ENCODE results near the gene TBPL1.

Gene TBPL1

DNA sequence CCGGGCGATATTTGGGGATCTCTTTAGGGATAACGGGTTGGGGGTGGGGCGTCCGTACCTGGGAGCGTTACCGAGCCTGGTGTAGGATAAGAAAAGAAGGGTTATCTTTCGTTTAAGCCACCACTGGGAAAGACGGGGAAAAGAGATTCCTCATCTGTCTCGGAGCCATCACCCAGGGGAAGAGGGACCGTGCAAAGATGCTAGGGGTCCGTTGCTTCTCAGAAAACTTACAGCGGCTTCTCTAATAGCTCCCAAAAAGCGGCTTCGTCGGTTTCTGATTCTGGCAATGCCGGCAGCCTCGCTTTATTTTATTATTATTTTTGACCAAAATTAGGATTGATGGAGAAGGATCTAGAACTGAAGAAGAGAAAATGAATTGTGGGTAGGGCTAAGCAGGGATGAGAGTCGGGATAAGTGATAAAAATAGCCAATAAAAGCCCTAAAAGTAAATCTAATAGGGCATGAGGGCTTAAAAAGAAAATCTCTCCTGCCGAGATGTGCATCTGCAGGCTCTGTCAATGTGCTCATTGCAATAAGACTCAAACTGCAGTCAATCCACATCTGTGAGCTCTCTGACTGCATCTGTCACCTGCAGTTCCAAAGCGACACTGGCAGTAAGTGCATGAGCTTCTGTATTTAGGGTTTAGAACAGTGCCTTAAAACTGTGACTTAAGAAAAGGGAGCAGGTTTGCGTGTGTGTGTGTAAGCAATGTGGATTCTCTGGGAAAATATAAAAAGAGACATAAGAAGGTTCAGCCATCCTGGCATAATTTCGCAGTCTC is 801 bp downstream of the TBPL1 start:
- peak overlapping the region; percentile 83 for H3K4me3 ChIP-seq (ENCODE audit: low read depth, low read length)
- TF ChIP-seq, protein P1, sequence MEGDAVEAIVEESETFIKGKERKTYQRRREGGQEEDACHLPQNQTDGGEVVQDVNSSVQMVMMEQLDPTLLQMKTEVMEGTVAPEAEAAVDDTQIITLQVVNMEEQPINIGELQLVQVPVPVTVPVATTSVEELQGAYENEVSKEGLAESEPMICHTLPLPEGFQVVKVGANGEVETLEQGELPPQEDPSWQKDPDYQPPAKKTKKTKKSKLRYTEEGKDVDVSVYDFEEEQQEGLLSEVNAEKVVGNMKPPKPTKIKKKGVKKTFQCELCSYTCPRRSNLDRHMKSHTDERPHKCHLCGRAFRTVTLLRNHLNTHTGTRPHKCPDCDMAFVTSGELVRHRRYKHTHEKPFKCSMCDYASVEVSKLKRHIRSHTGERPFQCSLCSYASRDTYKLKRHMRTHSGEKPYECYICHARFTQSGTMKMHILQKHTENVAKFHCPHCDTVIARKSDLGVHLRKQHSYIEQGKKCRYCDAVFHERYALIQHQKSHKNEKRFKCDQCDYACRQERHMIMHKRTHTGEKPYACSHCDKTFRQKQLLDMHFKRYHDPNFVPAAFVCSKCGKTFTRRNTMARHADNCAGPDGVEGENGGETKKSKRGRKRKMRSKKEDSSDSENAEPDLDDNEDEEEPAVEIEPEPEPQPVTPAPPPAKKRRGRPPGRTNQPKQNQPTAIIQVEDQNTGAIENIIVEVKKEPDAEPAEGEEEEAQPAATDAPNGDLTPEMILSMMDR (IDR thresholded peaks at IDR 0.05; ENCODE audit: control insufficient read depth, extremely low read depth, insufficient read depth) = no peak
- no peak for DNase-seq (ENCODE audit: low read depth)

DNA sequence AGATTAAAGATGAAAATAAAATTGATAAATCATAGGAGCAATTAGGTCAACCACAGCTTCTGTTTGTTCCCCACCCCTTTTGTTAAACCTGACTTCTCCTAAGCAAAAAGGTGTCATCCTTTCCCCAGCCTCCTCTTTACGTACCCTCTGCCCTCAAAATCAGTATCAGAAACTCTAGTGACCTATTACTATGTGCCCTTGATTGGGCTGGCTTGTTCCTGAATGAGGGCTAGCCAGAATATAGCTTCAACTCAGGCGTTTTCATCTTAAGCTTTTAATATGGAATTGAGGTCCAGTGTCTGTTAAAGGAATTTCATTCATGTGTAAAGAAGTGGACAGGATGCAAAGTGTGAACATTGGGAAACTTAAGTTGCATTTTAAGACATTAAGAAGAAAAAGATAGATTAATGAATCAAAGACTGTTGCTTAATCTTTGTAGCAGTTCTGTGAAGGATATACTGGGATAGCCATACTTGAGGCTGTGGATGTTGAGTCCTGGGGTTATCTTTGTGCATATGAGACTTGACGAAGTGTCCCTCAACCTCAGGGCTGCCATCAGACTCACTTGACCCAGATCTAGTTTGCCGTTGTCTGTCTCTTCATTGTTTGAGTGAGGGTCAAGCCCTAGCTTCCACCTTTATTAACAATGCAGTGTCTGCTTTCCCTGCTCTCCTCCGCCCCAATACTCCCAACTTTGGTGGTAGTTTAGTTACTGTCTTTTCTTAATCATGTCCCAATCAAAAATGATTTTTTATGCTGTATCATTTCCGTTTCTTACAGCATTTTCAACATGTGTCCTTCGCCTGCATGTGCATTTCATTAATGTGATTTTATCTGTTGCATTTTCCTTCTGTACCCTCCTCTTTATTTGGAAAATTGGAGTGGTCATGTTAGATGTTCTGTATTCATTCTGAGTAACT is 1.9 kb downstream of the TBPL1 start:
- peak overlapping the region; percentile 83 for H3K4me3 ChIP-seq (ENCODE audit: low read depth, low read length)
- DNase-seq (ENCODE audit: low read depth) = no peak
- TF ChIP-seq, protein P1 (IDR thresholded peaks at IDR 0.05; ENCODE audit: control insufficient read depth, extremely low read depth, insufficient read depth) = no peak

DNA sequence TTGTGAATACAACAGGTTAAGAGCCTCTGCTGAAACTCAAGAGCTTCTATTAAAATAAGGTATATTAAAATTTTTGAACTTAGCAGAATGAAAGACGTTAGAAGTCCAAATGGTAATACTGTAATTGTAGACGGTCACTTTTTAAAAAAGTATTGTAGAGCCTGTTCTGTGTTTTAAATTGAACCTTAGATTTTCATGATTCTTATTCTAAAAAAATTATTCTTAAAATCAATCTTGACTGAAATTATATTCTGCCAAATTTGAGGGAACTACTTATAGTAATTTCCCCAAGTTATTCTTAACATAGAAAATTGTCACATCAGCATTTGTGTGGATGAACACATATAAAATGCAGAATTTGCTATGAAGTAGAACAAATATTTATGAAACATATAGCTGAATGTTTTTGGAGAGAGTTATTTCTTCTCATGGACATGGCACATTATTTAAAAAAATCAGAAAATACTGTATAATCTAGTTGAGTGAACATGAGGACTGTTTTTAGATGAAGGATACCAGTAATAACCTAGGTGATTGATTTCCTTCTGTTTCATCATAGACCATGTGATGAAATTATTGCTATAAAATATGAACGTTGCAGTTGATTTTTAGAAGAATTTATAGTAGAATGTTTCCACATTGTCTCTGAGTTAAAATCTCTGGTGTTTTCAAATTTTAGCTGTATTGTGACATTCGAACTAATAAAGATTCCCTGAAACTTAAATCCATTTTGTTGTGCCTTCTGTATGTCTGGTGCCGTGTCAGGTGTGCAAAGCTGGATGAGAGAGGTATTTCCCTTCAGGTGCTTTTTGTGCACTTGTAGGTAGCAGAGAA is 2.8 kb downstream of the TBPL1 start:
- H3K4me3 ChIP-seq (ENCODE audit: low read depth, low read length) = no peak overlapping the region
- TF ChIP-seq, protein P1 (IDR thresholded peaks at IDR 0.05; ENCODE audit: control insufficient read depth, extremely low read depth, insufficient read depth) = no peak
- no peak for DNase-seq (ENCODE audit: low read depth)

DNA sequence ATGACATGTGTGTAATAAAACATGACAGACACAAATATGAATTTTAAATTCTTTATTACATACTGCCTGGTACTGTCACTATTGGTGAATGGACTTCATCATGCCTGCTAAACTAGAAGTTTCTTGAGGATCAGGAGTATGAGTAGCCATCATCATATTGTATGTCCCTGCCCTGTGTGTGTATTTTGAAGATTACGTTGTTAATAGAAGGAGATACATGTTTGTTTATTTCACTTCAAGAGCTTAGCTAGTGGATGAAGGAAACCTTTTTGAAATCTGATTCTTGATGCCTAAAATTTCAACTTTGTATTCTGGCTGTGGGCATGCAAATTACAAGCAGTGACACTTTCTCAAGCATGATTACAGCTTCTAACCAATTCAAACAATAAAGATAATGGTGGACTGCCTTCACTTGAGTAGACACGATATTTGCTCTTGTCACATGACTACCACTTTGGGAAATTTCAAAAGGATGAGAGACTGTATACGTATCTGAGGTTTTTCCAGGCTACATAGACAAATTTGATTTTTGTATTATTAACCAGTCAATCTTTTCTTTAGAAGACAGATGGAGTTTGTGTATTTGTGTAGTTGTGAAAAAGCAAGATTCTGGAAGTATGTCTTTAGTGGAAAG is 3.5 kb downstream of the TBPL1 start:
- H3K4me3 ChIP-seq (ENCODE audit: low read depth, low read length) = no peak overlapping the region
- no peak for DNase-seq (ENCODE audit: low read depth)
- TF ChIP-seq, protein P1 (IDR thresholded peaks at IDR 0.05; ENCODE audit: control insufficient read depth, extremely low read depth, insufficient read depth) = no peak

DNA sequence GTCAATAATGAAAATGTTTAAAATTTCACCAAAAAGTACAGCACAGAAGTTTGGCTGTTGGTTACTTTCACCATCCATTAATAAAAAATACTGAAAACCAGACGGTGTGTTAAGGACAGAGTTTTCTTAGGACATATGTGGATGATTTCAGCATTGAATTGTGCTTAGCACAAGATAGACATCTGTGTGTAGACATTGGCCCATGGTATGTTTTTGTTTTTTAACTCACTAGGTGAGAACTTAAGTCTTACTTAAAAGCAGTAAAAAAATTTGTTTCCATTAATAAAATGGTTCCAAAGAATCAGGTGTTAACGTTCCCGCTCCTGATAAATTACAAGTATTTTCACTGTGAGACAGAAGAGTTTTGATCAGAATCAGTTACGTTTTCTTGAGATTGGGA is 4.2 kb downstream of the TBPL1 start:
- no peak for DNase-seq (ENCODE audit: low read depth)
- TF ChIP-seq, protein P1 (IDR thresholded peaks at IDR 0.05; ENCODE audit: control insufficient read depth, extremely low read depth, insufficient read depth) = no peak
- no peak overlapping the region for H3K4me3 ChIP-seq (ENCODE audit: low read depth, low read length)

DNA sequence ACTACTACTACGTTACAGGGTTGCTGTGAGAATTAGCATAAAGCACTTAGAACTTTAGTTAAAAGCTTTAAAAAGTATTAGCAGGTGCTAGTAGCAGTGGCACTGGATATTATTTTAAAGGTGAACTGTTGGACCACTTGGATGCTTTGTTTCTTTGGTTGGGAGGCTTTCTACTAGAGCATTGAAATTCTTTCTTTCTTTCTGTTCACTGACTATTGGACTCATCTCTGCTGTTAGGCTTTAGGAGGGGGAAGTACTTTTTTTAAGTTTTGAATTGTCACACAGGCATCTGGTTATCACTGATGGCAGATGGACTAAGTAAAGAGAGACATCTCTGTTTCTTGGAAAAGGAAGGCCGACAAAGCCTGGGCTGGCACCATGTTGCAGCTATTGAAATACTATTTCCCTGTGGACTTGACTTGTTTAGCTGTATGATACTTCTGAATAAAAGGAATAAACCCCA is 4.8 kb downstream of the TBPL1 start:
- DNase-seq (ENCODE audit: low read depth) = no peak
- H3K4me3 ChIP-seq (ENCODE audit: low read depth, low read length) = no peak overlapping the region
- TF ChIP-seq, protein P1 (IDR thresholded peaks at IDR 0.05; ENCODE audit: control insufficient read depth, extremely low read depth, insufficient read depth) = no peak

All from LNCaP clone FGC (cell line).